ENCODE data around the gene UBE2U. TPM values are rescaled to one million over a fixed set of nuclear protein-coding genes. Genes with fewer than 3 reads are reported as not detected.
"Not testable (repeated sequence)": the region's sequence is repeated elsewhere in the genome, so short reads cannot be mapped to it uniquely, and the experiment has no call there.

UBE2U gene
- total RNA-seq, 1 experiment from 2014 or later, result not detected

DNA sequence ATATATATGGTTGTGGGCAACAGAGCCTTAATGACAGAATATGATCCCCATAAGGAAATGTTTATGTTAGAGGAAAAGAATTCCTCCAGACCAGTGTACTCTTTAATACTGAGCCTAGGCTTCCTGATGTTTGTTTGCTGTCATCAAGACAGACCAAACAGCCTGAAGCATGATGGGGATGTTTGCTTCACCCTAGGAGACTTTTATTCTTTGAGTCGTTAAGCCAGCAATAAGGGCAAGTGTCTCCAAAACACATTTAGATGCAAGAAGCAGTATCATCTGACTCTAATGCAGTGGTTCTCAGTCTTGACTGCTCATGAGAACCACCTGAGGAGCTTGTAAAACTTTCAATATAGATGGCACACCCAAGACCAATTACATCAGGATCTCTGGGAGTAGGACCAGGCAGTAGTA lies 33.1 kb downstream of the UBE2U start:
- no peak overlapping the region for H3K4me3 Mint-ChIP-seq (ENCODE audit: low read depth, unreplicated experiment)
- intact Hi-C loops (cut with micrococcal nuclease; ENCODE audit: unreplicated experiment), result no loop called here
- TF ChIP-seq, protein P1, sequence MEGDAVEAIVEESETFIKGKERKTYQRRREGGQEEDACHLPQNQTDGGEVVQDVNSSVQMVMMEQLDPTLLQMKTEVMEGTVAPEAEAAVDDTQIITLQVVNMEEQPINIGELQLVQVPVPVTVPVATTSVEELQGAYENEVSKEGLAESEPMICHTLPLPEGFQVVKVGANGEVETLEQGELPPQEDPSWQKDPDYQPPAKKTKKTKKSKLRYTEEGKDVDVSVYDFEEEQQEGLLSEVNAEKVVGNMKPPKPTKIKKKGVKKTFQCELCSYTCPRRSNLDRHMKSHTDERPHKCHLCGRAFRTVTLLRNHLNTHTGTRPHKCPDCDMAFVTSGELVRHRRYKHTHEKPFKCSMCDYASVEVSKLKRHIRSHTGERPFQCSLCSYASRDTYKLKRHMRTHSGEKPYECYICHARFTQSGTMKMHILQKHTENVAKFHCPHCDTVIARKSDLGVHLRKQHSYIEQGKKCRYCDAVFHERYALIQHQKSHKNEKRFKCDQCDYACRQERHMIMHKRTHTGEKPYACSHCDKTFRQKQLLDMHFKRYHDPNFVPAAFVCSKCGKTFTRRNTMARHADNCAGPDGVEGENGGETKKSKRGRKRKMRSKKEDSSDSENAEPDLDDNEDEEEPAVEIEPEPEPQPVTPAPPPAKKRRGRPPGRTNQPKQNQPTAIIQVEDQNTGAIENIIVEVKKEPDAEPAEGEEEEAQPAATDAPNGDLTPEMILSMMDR (IDR thresholded peaks at IDR 0.05; ENCODE audit: unreplicated experiment), result no peak
- no TSS peak for BruUV-seq (replicated peaks)
- H3K27ac Mint-ChIP-seq (ENCODE audit: unreplicated experiment), result no peak overlapping the region
- no peak for DNase-seq
- no peaks in the 10 kb centered on the region for H3K36me3 Mint-ChIP-seq (ENCODE audit: insufficient read depth, unreplicated experiment)
- peaks cover 2% of the 10 kb centered on the region for H3K9me3 Mint-ChIP-seq (ENCODE audit: low read depth, unreplicated experiment)
- CTCF ChIA-PET, result no interaction called here
- H3K27me3 Mint-ChIP-seq (ENCODE audit: unreplicated experiment), result no peaks in the 10 kb centered on the region
- H3K4me1 Mint-ChIP-seq (ENCODE audit: low read depth, unreplicated experiment), result no peaks in the 10 kb centered on the region

DNA sequence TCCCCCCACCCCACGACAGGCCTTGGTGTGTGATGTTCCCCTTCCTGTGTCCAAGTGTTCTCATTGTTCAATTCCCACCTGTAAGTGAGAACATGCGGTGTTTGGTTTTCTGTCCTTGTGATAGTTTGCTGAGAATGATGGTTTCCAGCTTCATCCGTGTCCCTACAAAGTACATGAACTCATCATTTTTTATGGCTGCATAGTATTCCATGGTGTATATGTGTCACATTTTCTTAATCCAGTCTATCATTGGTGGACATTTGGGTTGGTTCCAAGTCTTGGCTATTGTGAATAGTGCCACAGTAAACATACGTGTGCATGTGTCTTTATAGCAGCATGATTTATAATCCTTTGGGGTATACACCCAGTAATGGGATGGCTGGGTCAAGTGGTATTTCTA lies 36.1 kb downstream of the UBE2U start:
- BruUV-seq (replicated peaks); intact Hi-C loops (cut with micrococcal nuclease; ENCODE audit: unreplicated experiment); CTCF ChIA-PET; H3K9me3 Mint-ChIP-seq (ENCODE audit: low read depth, unreplicated experiment); DNase-seq; H3K4me3 Mint-ChIP-seq (ENCODE audit: low read depth, unreplicated experiment); H3K27me3 Mint-ChIP-seq (ENCODE audit: unreplicated experiment); H3K27ac Mint-ChIP-seq (ENCODE audit: unreplicated experiment); H3K36me3 Mint-ChIP-seq (ENCODE audit: insufficient read depth, unreplicated experiment); H3K4me1 Mint-ChIP-seq (ENCODE audit: low read depth, unreplicated experiment): not testable (repeated sequence)

DNA sequence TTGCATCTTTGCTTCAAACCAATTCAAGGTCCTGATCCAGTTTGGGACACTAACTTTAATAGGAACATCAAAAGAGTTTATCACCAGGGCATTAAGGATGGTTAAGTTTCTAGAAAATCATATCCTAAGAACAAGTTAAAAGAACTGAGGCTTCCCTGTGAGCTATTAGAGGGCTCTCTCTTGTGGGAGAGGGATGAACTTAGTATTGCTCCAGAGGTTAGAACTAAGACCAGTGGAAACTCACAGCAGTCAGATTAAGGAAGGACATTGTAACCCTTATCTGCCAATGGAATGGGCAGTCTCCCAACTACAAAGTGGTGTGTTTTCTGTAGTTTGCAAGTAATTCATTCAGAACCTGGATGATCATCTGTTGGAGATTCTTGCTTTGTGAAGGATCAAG lies 36.8 kb downstream of the UBE2U start:
- no peaks in the 10 kb centered on the region for H3K27me3 Mint-ChIP-seq (ENCODE audit: unreplicated experiment)
- no TSS peak for BruUV-seq (replicated peaks)
- CTCF ChIA-PET, result interaction anchor here (0.6 kb wide), 1 partner anchor 11 kb away, joined by 6 read pairs; no protein-coding TSS in a partner anchor
- H3K4me3 Mint-ChIP-seq (ENCODE audit: low read depth, unreplicated experiment), result no peak overlapping the region
- no peak overlapping the region for H3K27ac Mint-ChIP-seq (ENCODE audit: unreplicated experiment)
- DNase-seq, result no peak
- TF ChIP-seq, protein P1 (IDR thresholded peaks at IDR 0.05; ENCODE audit: unreplicated experiment), result no peak
- H3K4me1 Mint-ChIP-seq (ENCODE audit: low read depth, unreplicated experiment), result peaks cover 13% of the 10 kb centered on the region
- peaks cover 2% of the 10 kb centered on the region for H3K9me3 Mint-ChIP-seq (ENCODE audit: low read depth, unreplicated experiment)
- no peaks in the 10 kb centered on the region for H3K36me3 Mint-ChIP-seq (ENCODE audit: insufficient read depth, unreplicated experiment)
- intact Hi-C loops (cut with micrococcal nuclease; ENCODE audit: unreplicated experiment), result loop anchor here (5.0 kb wide), 2 partner anchors 68 to 318 kb away; no protein-coding TSS in a partner anchor

GRCh38 chr1:64241069-64241468 lies 37.6 kb downstream of the UBE2U start:
- H3K4me3 Mint-ChIP-seq (ENCODE audit: low read depth, unreplicated experiment), result no peak overlapping the region
- H3K36me3 Mint-ChIP-seq (ENCODE audit: insufficient read depth, unreplicated experiment), result no peaks in the 10 kb centered on the region
- intact Hi-C loops (cut with micrococcal nuclease; ENCODE audit: unreplicated experiment), result loop anchor here (5.0 kb wide), 2 partner anchors 69 to 319 kb away; no protein-coding TSS in a partner anchor
- TF ChIP-seq, protein P1 (IDR thresholded peaks at IDR 0.05; ENCODE audit: unreplicated experiment), result no peak
- no peak for DNase-seq
- H3K27ac Mint-ChIP-seq (ENCODE audit: unreplicated experiment), result no peak overlapping the region
- peaks cover 2% of the 10 kb centered on the region for H3K9me3 Mint-ChIP-seq (ENCODE audit: low read depth, unreplicated experiment)
- no peaks in the 10 kb centered on the region for H3K27me3 Mint-ChIP-seq (ENCODE audit: unreplicated experiment)
- BruUV-seq (replicated peaks), result no TSS peak
- CTCF ChIA-PET, result interaction anchor here (1.3 kb wide), 1 partner anchor 567 kb away, joined by 5 read pairs; no protein-coding TSS in a partner anchor
- peaks cover 20% of the 10 kb centered on the region for H3K4me1 Mint-ChIP-seq (ENCODE audit: low read depth, unreplicated experiment)

Measured in Calu3 (cell line).